Peyer's patch (tissue), 4 donors: ENCODE measurements around the gene DMD. TPM values are rescaled to one million over a fixed set of nuclear protein-coding genes. Genes with fewer than 3 reads are reported as not detected.

Source experiments
- DNase-seq, 3 donors: peaks; one replicate each; pipeline ENCODE4 v3.0.0-alpha.2; 2017 to 2019
- H3K27ac ChIP-seq, 4 donors: fragments of 200-600 bp; sonication (generic); one replicate each; pipeline ENCODE4 v1.5.1; 2016 to 2019
- H3K27me3 ChIP-seq, 2 donors: fragments of 200-600 bp; sonication (generic); one replicate each; pipeline ENCODE4 v1.5.1; 2019
- H3K36me3 ChIP-seq, 3 donors: fragments of 200-600 bp; sonication (generic); one replicate each; pipeline ENCODE4 v1.5.1; 2016 to 2019
- H3K4me1 ChIP-seq, 4 donors: fragments of 200-600 bp; sonication (generic); one replicate each; pipeline ENCODE4 v1.5.1; 2016 to 2019
- H3K4me3 ChIP-seq, 4 donors: fragments of 200-600 bp; sonication (generic); 1 replicate in 3 of 4; 2 replicates in 1 of 4; pipeline ENCODE4 v1.5.1; 2016 to 2019; ENCODE audit warnings: mild to moderate bottlenecking in 1 of 4
- H3K9me3 ChIP-seq, 4 donors: fragments of 200-600 bp; sonication (generic); one replicate each; pipeline ENCODE4 v1.5.1; 2016 to 2019; ENCODE audit warnings: mild to moderate bottlenecking in 1 of 4
- CTCF ChIP-seq, 6 experiments: fragments of 450-650 bp in 4 of 6; fragments of 200-600 bp in 2 of 6; sonication (generic) in 1 of 6; IDR thresholded peaks; one replicate each; pipeline ENCODE4 v1.5.1; 2017 to 2019; ENCODE audit warnings: antibody characterized with exemption in 6 of 6, mild to moderate bottlenecking in 3 of 6, moderate library complexity in 1 of 6
- POLR2A ChIP-seq, 2 donors: fragments of 450-650 bp; IDR thresholded peaks; one replicate each; pipeline ENCODE4 v1.5.1; 2017; ENCODE audit warnings: antibody characterized with exemption in 2 of 2, mild to moderate bottlenecking in 2 of 2, moderate library complexity in 2 of 2
- small RNA-seq, 2 donors: library from RNA; depleted of rRNA; stranded (forward); fragments of <200 nt; gene quantifications; one replicate each; pipeline ENCODE3, GENCODE V24; 2016
- total RNA-seq, 4 donors: library from RNA; depleted of rRNA; stranded (reverse); fragments of >200 nt; gene quantifications; one replicate each; pipeline ENCODE4 v1.1.0, GENCODE V29; 2016

The DMD gene
- total RNA-seq, 4 donors from 2014 or later = 15.8 to 109 (median 19.1) TPM

- TF ChIP-seq CTCF (IDR thresholded peaks at IDR 0.05) = no peak
- no peak for TF ChIP-seq POLR2A (IDR thresholded peaks at IDR 0.05)
- Histone ChIP-seq H3K4me1 (no peaks in the 10 kb centered on the region), H3K27ac (no peak overlapping the region), H3K27me3 (no peaks in the 10 kb centered on the region), H3K4me3 (no peak overlapping the region), H3K36me3 (no peaks in the 10 kb centered on the region), H3K9me3 (no peaks in the 10 kb centered on the region)
- DNase-seq = no peak
These were observed 2141.3 kb downstream of the DMD start for GRCh38 chrX:31070057-31070468.

Small RNAs within 50 kb of the gene (small RNA-seq; reads per million reads assigned to genes)
- gene MIR3915 = 0 reads per million in 2 donors
- gene MIR548F5 = 0 reads per million in 2 donors
- gene RNA5SP501 = 0 reads per million in 2 donors
- gene RNU6-894P = 0 reads per million in 2 donors
